Endothelial cell of umbilical vein (primary cell): ENCODE measurements around the gene SMAD3. TPM values are rescaled to one million over a fixed set of nuclear protein-coding genes. Genes with fewer than 3 reads are reported as not detected.

Source experiments
- BruUV-seq: library from RNA; stranded (reverse); fragments of 400-500 nt; replicated peaks from 2 replicates; lab custom pipeline; 2021; lab: Mats Ljungman, UMichigan
- CTCF ChIA-PET: fragments of 300-600, 350-600 bp; sonication (Branson Sonifier 250); formaldehyde crosslinking; loops from one replicate; lab custom pipeline; 2021; ENCODE audit warnings: antibody characterized with exemption, inconsistent platforms; lab: Charles Lee
- POLR2A ChIA-PET: fragments of 300-600, 350-600 bp; sonication (Branson Sonifier 250); formaldehyde crosslinking; loops from one replicate; lab custom pipeline; 2021; ENCODE audit warnings: antibody characterized with exemption, inconsistent platforms; lab: Charles Lee
- DNase-seq: peaks from one replicate; pipeline ENCODE4 v3.0.0-alpha.2; 2011; ENCODE audit warnings: low read depth, low spot score
- FAIRE-seq: peaks from 2 replicates; lab custom pipeline; 2011; peaks lifted over from hg19 to GRCh38; lab: Jason Lieb, UNC
- H2AFZ ChIP-seq: 2 replicates; pipeline ENCODE4 v1.6.0; 2012; ENCODE audit warnings: low read depth, low read length, control low read depth, inconsistent platforms
- H3K27ac ChIP-seq: 2 replicates; pipeline ENCODE4 v1.5.1; 2011; ENCODE audit warnings: low read depth, mild to moderate bottlenecking, control low read depth, low read length, moderate library complexity; ENCODE audit not compliant: insufficient read depth
- H3K27me3 ChIP-seq, 2 experiments: 2 replicates each; pipeline versions ENCODE4 v1.6.0 to v1.6.1; 2011; ENCODE audit warnings: low read length in 2 of 2, mixed read lengths in 1 of 2; ENCODE audit not compliant: control insufficient read depth in 2 of 2, insufficient read depth in 2 of 2
- H3K36me3 ChIP-seq, 2 experiments: 2 replicates in 1 of 2; 3 replicates in 1 of 2; pipeline ENCODE4 v1.5.1; 2011; ENCODE audit warnings: low read length in 2 of 2, mild to moderate bottlenecking in 1 of 2, moderate library complexity in 1 of 2; ENCODE audit not compliant: control insufficient read depth in 2 of 2, insufficient read depth in 2 of 2; ENCODE audit errors: extremely low read depth in 1 of 2
- H3K4me1 ChIP-seq: 3 replicates; pipeline ENCODE4 v1.5.1; 2011; ENCODE audit warnings: mild to moderate bottlenecking, low read length; ENCODE audit not compliant: control insufficient read depth, insufficient read depth; ENCODE audit errors: extremely low read depth
- H3K4me2 ChIP-seq: 2 replicates; pipeline ENCODE4 v1.6.1; 2011; ENCODE audit warnings: low read length, control low read depth, mixed read lengths; ENCODE audit not compliant: insufficient read depth
- H3K4me3 ChIP-seq, 3 experiments: fragments of 200-600 bp in 1 of 3; sonication (generic), shearing (Covaris generic) in 1 of 3; replicated peaks in 1 of 3; 2 replicates each; pipeline ENCODE4 v1.5.1; 2011 to 2016; ENCODE audit warnings: control low read depth in 3 of 3, low read length in 3 of 3, mild to moderate bottlenecking in 2 of 3, inconsistent platforms in 1 of 3, low read depth in 1 of 3, moderate library complexity in 1 of 3; ENCODE audit not compliant: insufficient read depth in 1 of 3
- H3K79me2 ChIP-seq: 2 replicates; pipeline ENCODE4 v1.6.0; 2012; ENCODE audit warnings: low read length, inconsistent platforms; ENCODE audit not compliant: control insufficient read depth, insufficient read depth
- H3K9ac ChIP-seq: replicated peaks from 2 replicates; pipeline ENCODE3; 2011; ENCODE audit warnings: low read length, control low read depth; ENCODE audit not compliant: insufficient read depth; ENCODE audit errors: extremely low read depth
- H3K9me1 ChIP-seq: replicated peaks from 3 replicates; pipeline ENCODE4 v1.6.0; 2011; ENCODE audit warnings: mild to moderate bottlenecking, low read length; ENCODE audit not compliant: control insufficient read depth, insufficient read depth; ENCODE audit errors: extremely low read depth
- H3K9me3 ChIP-seq: replicated peaks from 2 replicates; pipeline ENCODE4 v1.5.1; 2012; ENCODE audit warnings: low read length, inconsistent platforms; ENCODE audit not compliant: control insufficient read depth, insufficient read depth
- H4K20me1 ChIP-seq: replicated peaks from 2 replicates; pipeline ENCODE3; 2011; ENCODE audit warnings: mild to moderate bottlenecking, low read length; ENCODE audit not compliant: control insufficient read depth, insufficient read depth; ENCODE audit errors: extremely low read depth
- CTCF ChIP-seq, 2 donors: IDR thresholded peaks; 1 replicate in 1 of 2; 2 replicates in 1 of 2; pipeline ENCODE4 v1.5.1; 2011; ENCODE audit warnings: low read length in 2 of 2, mild to moderate bottlenecking in 2 of 2, moderate library complexity in 2 of 2, control low read depth in 1 of 2, inconsistent platforms in 1 of 2, low read depth in 1 of 2; ENCODE audit not compliant: insufficient read depth in 1 of 2; ENCODE audit errors: extremely low read depth in 1 of 2
- EZH2 ChIP-seq: IDR thresholded peaks from 2 replicates; pipeline ENCODE4 v1.6.1; 2012; ENCODE audit warnings: borderline replicate concordance, low read depth, mild to moderate bottlenecking, moderate library complexity, low read length, inconsistent platforms; ENCODE audit not compliant: severe bottlenecking
- FOS ChIP-seq: IDR thresholded peaks from 2 replicates; pipeline ENCODE4 v1.6.1; 2011; ENCODE audit warnings: mild to moderate bottlenecking, low read length, moderate library complexity, borderline replicate concordance; ENCODE audit not compliant: insufficient read depth
- GATA2 ChIP-seq: IDR thresholded peaks from 2 replicates; pipeline ENCODE4 v1.7.0; 2011; ENCODE audit warnings: low read depth, mild to moderate bottlenecking, moderate library complexity, mixed read lengths, low read length; ENCODE audit not compliant: insufficient read length, insufficient read depth
- JUN ChIP-seq: IDR thresholded peaks from 2 replicates; pipeline ENCODE4 v1.6.1; 2011; ENCODE audit warnings: borderline replicate concordance, low read depth; ENCODE audit not compliant: insufficient read length, insufficient read depth
- MAX ChIP-seq: IDR thresholded peaks from 2 replicates; pipeline ENCODE4 v1.6.1; 2011; ENCODE audit not compliant: insufficient read depth, insufficient read length
- MYC ChIP-seq: IDR thresholded peaks from one replicate; pipeline ENCODE4 v1.6.1; 2011; ENCODE audit warnings: mild to moderate bottlenecking, low read depth, low read length
- POLR2A ChIP-seq: IDR thresholded peaks from 2 replicates; pipeline ENCODE4 v1.6.1; 2012; ENCODE audit warnings: low read depth, mild to moderate bottlenecking, control low read depth, low read length
- POLR2AphosphoS5 ChIP-seq: IDR thresholded peaks from 2 replicates; pipeline ENCODE4 v1.6.1; 2012; ENCODE audit warnings: low read depth, mild to moderate bottlenecking, control low read depth, low read length, moderate library complexity; ENCODE audit not compliant: insufficient read depth
- dilution Hi-C: fragments of 300-500 bp; cut with MboI; formaldehyde crosslinking; loops from one replicate; pipeline ENCODE4 v1.15.0; 2019; ENCODE audit warnings: low sequenced_read_pairs; ENCODE audit not compliant: extremely low pct_ligation_motif_present
- intact Hi-C: fragments of 100-400 bp; cut with micrococcal nuclease; formaldehyde crosslinking; loops from one replicate; pipeline ENCODE4 v1.10.0; 2022
- polyA plus RNA-seq, 4 experiments: library from polyadenylated mRNA; depleted of rRNA in 3 of 4; stranded (reverse) in 3 of 4; unstranded in 1 of 4; fragments of >200 nt; gene quantifications; 2 replicates each; pipeline versions ENCODE4 v1.2.1 to v1.2.3, GENCODE V29; 2011 to 2012; ENCODE audit warnings: missing spikeins in 1 of 4
- total RNA-seq: library from RNA; stranded (reverse); gene quantifications from 2 replicates; pipeline ENCODE4 v1.2.3, GENCODE V29; 2021

Gene SMAD3
- total and polyA plus RNA-seq, 2 donors (not counting 3 experiments of a cell fraction or from before 2014, with no cell fraction given), result 56.4 to 88.2 TPM

GRCh38 chr15:67178569-67179210, 113.3 kb downstream of the SMAD3 start:
- peak; percentile 90 for DNase-seq
- TF ChIP-seq FOS (no peak), CTCF (IDR thresholded peaks at IDR 0.05; ENCODE audit: extremely low read depth in 1 of 2, insufficient read depth in 1 of 2, low read depth in 1 of 2, low read length in 2 of 2) (no peak), JUN (peak; percentile 67), MYC (no peak), POLR2A (peak; percentile 56), POLR2AphosphoS5 (peak; percentile 52), EZH2 (no peak), GATA2 (peak; percentile 94), MAX (no peak)
- POLR2A ChIA-PET, result interaction anchor here (0.6 to 1.5 kb wide), 5 partner anchors 13 to 113 kb away, joined by 3 to 7 read pairs (median 5); partner anchors contain the start of gene SMAD3
- no TSS peak for BruUV-seq
- Histone ChIP-seq H3K36me3 (peaks cover 9 to 11% of the 10 kb centered on the region in 2 experiments), H3K27ac (peak overlapping the region; percentile 92), H3K4me3 (no peak overlapping the region), H3K9me1 (no peaks in the 10 kb centered on the region), H2AFZ (no peak overlapping the region), H3K4me1 (peaks cover 50% of the 10 kb centered on the region), H3K9ac (peak overlapping the region; percentile 70), H3K9me3 (no peaks in the 10 kb centered on the region), H3K79me2 (peaks cover 44% of the 10 kb centered on the region), H4K20me1 (no peaks in the 10 kb centered on the region), H3K4me2 (peak overlapping the region; percentile 7), H3K27me3 (no peaks in the 10 kb centered on the region)
- intact Hi-C loops (loop anchor here (1.0 to 5.0 kb wide), 6 partner anchors 28 to 221 kb away; no protein-coding TSS in a partner anchor), dilution Hi-C loops (no loop called here)
- CTCF ChIA-PET, result interaction anchor here (0.6 to 2.5 kb wide), 16 partner anchors 10 to 255 kb away, joined by 3 to 12 read pairs (median 4); partner anchors contain the start of gene SMAD3
- FAIRE-seq, result peak; percentile 97
